SK-MEL-5 (cell line): ENCODE data around the gene CALHM1. TPM values are rescaled to one million over a fixed set of nuclear protein-coding genes. Genes with fewer than 3 reads are reported as not detected.
A peak's percentile ranks its signal among the peaks of the same experiment; 100 is the strongest.

ENCODE experiments used
- DNase-seq: peaks from one replicate; pipeline ENCODE4 v3.0.0-alpha.2; 2016; ENCODE audit warnings: low read depth, low spot score
- in situ Hi-C: cut with HindIII; loops from 2 replicates; pipeline ENCODE4 v1.10.0; 2016; ENCODE audit warnings: low sequenced_read_pairs, high pct_unique_total_duplicates, low pct_unique_long_range_greater_than_20kb
- total RNA-seq: library from RNA; depleted of rRNA; stranded (reverse); fragments of >200 nt; shearing (Covaris generic); gene quantifications from 2 replicates; pipeline ENCODE4 v1.2.3, GENCODE V29; 2014; rRNA removed

The CALHM1 gene
- total RNA-seq, 1 experiment from 2014 or later: not detected

- in situ Hi-C loops: no loop called here
- DNase-seq: peak; percentile 67
Measured at GRCh38 chr10:103416436-103417147, 42.1 kb downstream of the CALHM1 start.

DNA sequence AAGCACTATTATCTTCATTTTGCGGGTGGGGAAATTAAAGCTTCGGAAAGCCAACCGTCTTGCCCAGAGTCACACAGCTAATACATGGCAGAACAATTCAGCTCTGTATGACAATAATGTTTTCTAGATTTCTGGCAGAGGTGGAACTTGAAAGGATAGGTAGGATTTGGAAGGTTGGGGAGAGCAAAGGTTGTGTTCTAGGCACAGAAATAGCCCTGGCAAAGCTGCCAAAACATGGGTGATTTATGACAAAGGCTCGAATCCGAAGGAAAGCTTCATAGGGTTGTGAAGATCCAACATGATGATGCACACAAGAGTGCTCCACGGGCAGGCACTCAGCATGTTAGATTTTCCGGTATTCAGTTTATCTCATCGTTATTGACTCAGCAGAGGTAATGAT, 43.1 kb downstream of the CALHM1 start:
- in situ Hi-C loops: no loop called here
- no peak for DNase-seq

GRCh38 chr10:103413564-103413963, 45.1 kb downstream of the CALHM1 start:
- no peak for DNase-seq
- in situ Hi-C loops: no loop called here

Other genes with a start within 250 kb of the CALHM1 start
- gene RPEL1, start 213.0 kb downstream of the CALHM1 start, total RNA-seq: 0.05 TPM in 1 of 2 replicates, not detected in the other
- 0.37 and 0.56 TPM in 2 replicates for gene INA, start 181.8 kb downstream of the CALHM1 start, total RNA-seq
- 9.1 and 9.3 TPM in 2 replicates for gene PCGF6, start 107.8 kb downstream of the CALHM1 start, total RNA-seq
- gene TAF5, start 90.9 kb downstream of the CALHM1 start, total RNA-seq: 2.8 and 3.5 TPM in 2 replicates
- gene ATP5MK, start 62.4 kb downstream of the CALHM1 start, total RNA-seq: 420 and 471 TPM in 2 replicates
- 31.8 and 38.1 TPM in 2 replicates for gene PDCD11, start 62.3 kb downstream of the CALHM1 start, total RNA-seq
- not detected in 2 replicates for gene CALHM2, start 6.5 kb downstream of the CALHM1 start, total RNA-seq
- gene CALHM3, start 20.3 kb upstream of the CALHM1 start, total RNA-seq: not detected in 2 replicates
- gene NEURL1, start 34.8 kb upstream of the CALHM1 start, total RNA-seq: 0.58 TPM in 1 of 2 replicates, not detected in the other